ENCODE results near the gene EXOSC7. TPM values are rescaled to one million over a fixed set of nuclear protein-coding genes. Genes with fewer than 3 reads are reported as not detected.

The EXOSC7 gene
- total and polyA plus RNA-seq, 10 of the 15 experiments (the other 5 are each of a cell fraction or from before 2014, with no cell fraction given) = 58.0 to 193 (median 82.9) TPM

DNA sequence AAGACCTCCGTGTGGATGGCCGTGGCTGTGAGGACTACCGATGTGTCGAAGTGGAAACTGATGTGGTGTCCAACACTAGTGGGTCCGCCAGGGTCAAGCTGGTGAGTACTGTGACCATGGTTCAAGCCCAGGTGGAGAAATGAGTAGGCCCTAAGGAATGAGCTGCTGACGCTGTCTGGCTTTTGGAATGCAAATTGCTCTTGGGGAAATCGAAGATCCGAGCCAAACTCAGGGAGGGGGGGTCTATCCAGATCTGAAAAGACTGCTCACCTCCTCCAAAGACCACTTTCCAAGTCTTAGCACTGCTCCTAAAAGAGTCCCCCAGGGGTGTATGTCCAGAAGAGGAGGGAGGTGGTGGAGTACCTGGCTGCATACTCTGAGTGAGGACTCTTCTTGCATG is 13.1 kb downstream of the EXOSC7 start (continued):
- TF ChIP-seq, protein P1, sequence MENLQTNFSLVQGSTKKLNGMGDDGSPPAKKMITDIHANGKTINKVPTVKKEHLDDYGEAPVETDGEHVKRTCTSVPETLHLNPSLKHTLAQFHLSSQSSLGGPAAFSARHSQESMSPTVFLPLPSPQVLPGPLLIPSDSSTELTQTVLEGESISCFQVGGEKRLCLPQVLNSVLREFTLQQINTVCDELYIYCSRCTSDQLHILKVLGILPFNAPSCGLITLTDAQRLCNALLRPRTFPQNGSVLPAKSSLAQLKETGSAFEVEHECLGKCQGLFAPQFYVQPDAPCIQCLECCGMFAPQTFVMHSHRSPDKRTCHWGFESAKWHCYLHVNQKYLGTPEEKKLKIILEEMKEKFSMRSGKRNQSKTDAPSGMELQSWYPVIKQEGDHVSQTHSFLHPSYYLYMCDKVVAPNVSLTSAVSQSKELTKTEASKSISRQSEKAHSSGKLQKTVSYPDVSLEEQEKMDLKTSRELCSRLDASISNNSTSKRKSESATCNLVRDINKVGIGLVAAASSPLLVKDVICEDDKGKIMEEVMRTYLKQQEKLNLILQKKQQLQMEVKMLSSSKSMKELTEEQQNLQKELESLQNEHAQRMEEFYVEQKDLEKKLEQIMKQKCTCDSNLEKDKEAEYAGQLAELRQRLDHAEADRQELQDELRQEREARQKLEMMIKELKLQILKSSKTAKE (IDR thresholded peaks at IDR 0.05; ENCODE audit: low read depth, poor library complexity, severe bottlenecking) = no peak
- TF ChIP-seq CBFB (IDR thresholded peaks at IDR 0.05; ENCODE audit: low read depth) = no peak
- TF ChIP-seq SMAD5 (IDR thresholded peaks at IDR 0.05; ENCODE audit: low read depth) = no peak
- TF ChIP-seq SIN3A (IDR thresholded peaks at IDR 0.05; ENCODE audit: low read depth, low read length) = no peak
- no peak for TF ChIP-seq GABPA (IDR thresholded peaks at IDR 0.05; ENCODE audit: low read depth)
- TF ChIP-seq NR2C2 (IDR thresholded peaks at IDR 0.05; ENCODE audit: borderline replicate concordance, control insufficient read depth, insufficient read length, low read depth) = no peak
- no peak for TF ChIP-seq KDM1A (IDR thresholded peaks at IDR 0.05; ENCODE audit: borderline replicate concordance)

DNA sequence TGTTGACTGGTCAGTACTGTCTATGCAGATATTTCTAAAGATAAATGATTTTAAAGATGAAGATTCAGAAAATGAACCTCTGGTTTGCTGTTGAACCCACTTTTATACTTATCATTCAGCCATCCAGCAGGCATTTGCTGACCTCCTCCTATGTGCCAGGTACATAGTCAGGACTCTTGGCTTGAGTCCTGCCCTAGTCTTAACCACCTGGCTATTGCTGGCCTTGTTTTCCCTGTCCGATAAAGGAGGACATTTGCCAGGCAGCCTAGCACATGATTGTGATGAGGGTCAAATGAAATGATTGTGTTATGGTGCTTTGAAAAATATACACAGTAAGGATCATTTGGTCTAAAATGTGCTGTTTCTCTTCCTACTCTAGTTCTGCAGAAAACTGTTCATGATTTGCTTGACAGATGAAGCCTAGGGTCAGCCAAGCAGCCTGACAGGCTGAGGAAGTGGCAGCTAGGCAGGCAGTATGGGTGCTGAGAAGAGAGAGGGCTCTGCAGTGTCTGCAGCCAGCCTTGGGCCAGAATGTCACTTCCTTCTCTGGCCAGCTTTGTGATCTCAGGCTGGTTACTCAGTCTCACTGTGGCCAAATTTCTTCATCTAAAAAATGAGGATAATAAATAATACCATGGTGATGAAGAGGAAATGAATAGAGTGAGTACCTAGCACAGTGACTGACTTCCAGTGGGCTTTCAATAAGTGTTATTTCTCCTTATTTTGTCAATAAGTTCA is 13.8 kb downstream of the EXOSC7 start:
- peaks cover 5% of the 10 kb centered on the region for H3K4me1 ChIP-seq (ENCODE audit: control insufficient read depth, insufficient read depth, low read length)
- FAIRE-seq (no peak), DNase-seq (ENCODE audit: low read depth, low spot score) (no peak), ATAC-seq (no peak)
- H3K9me3 ChIP-seq (replicated peaks; ENCODE audit: control insufficient read depth, insufficient read depth, low read length) = no peaks in the 10 kb centered on the region
- intact Hi-C loops (cut with micrococcal nuclease; ENCODE audit: unreplicated experiment) = no loop called here
- H3K79me2 ChIP-seq (ENCODE audit: control insufficient read depth, insufficient read depth, low read length) = peaks cover 8% of the 10 kb centered on the region
- ChIA-PET CTCF (interaction anchor here (3.3 kb wide), 1 partner anchor 8 kb away, joined by 22 read pairs; no protein-coding TSS in a partner anchor), POLR2A (interaction anchor here (1.5 kb wide), 1 partner anchor 12 kb away, joined by 4 read pairs; no protein-coding TSS in a partner anchor), RAD21 (ENCODE audit: unreplicated experiment) (no interaction called here), SMC1A (ENCODE audit: uncharacterized antibody, unreplicated experiment) (interaction anchor here (1.1 to 4.3 kb wide), 2 partner anchors 13 to 22 kb away, joined by 3 to 23 read pairs; partner anchors contain the start of genes EXOSC7 and ZDHHC3)
- H3K9ac ChIP-seq (ENCODE audit: control insufficient read depth, insufficient read depth, low read length) = no peak overlapping the region
- BruUV-seq (replicated peaks) = no TSS peak
- peaks cover 14 to 22% of the 10 kb centered on the region in 2 experiments; a peak in 3 of 4 replicates for H3K36me3 ChIP-seq (ENCODE audit: control insufficient read depth in 2 of 2, insufficient read depth in 2 of 2, low read length in 1 of 2)
- no peaks in the 10 kb centered on the region for H4K20me1 ChIP-seq (ENCODE audit: control insufficient read depth, insufficient read depth)
- no peak overlapping the region for H3K4me3 ChIP-seq
- no peak overlapping the region for H3K4me2 ChIP-seq (ENCODE audit: control insufficient read depth, insufficient read depth)
- H3K27me3 ChIP-seq (replicated peaks in 1 of 2; ENCODE audit: control insufficient read depth in 2 of 2, insufficient read depth in 2 of 2, low read length in 1 of 2) = no peaks in the 10 kb centered on the region
- H2AFZ ChIP-seq (ENCODE audit: control insufficient read depth, low read depth, low read length) = no peak overlapping the region
- in situ Hi-C loops (cut with MboI) = no loop called here
- no peak overlapping the region for H3K27ac ChIP-seq (ENCODE audit: control insufficient read depth, insufficient read depth)
- 95% methylated on average over 1 of the region's 1 CpG for WGBS (ENCODE audit: insufficient coverage, insufficient replicate concordance, low lambda C conversion rate, missing lambda C conversion rate)
- TF ChIP-seq SIX5 (IDR thresholded peaks at IDR 0.05; ENCODE audit: low read depth, low read length, severe bottlenecking) (no peak), ZZZ3 (IDR thresholded peaks at IDR 0.05; ENCODE audit: control insufficient read depth, insufficient read length, low read depth) (no peak), DPF2 (IDR thresholded peaks at IDR 0.05) (no peak), ASH2L (IDR thresholded peaks at IDR 0.05; ENCODE audit: borderline replicate concordance, low read depth) (no peak), ESRRA (IDR thresholded peaks at IDR 0.05; ENCODE audit: low read length) (no peak)
- TF ChIP-seq, protein P2, sequence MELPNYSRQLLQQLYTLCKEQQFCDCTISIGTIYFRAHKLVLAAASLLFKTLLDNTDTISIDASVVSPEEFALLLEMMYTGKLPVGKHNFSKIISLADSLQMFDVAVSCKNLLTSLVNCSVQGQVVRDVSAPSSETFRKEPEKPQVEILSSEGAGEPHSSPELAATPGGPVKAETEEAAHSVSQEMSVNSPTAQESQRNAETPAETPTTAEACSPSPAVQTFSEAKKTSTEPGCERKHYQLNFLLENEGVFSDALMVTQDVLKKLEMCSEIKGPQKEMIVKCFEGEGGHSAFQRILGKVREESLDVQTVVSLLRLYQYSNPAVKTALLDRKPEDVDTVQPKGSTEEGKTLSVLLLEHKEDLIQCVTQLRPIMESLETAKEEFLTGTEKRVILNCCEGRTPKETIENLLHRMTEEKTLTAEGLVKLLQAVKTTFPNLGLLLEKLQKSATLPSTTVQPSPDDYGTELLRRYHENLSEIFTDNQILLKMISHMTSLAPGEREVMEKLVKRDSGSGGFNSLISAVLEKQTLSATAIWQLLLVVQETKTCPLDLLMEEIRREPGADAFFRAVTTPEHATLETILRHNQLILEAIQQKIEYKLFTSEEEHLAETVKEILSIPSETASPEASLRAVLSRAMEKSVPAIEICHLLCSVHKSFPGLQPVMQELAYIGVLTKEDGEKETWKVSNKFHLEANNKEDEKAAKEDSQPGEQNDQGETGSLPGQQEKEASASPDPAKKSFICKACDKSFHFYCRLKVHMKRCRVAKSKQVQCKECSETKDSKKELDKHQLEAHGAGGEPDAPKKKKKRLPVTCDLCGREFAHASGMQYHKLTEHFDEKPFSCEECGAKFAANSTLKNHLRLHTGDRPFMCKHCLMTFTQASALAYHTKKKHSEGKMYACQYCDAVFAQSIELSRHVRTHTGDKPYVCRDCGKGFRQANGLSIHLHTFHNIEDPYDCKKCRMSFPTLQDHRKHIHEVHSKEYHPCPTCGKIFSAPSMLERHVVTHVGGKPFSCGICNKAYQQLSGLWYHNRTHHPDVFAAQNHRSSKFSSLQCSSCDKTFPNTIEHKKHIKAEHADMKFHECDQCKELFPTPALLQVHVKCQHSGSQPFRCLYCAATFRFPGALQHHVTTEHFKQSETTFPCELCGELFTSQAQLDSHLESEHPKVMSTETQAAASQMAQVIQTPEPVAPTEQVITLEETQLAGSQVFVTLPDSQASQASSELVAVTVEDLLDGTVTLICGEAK (IDR thresholded peaks at IDR 0.05; ENCODE audit: borderline replicate concordance) = no peak
- TF ChIP-seq, protein P3, sequence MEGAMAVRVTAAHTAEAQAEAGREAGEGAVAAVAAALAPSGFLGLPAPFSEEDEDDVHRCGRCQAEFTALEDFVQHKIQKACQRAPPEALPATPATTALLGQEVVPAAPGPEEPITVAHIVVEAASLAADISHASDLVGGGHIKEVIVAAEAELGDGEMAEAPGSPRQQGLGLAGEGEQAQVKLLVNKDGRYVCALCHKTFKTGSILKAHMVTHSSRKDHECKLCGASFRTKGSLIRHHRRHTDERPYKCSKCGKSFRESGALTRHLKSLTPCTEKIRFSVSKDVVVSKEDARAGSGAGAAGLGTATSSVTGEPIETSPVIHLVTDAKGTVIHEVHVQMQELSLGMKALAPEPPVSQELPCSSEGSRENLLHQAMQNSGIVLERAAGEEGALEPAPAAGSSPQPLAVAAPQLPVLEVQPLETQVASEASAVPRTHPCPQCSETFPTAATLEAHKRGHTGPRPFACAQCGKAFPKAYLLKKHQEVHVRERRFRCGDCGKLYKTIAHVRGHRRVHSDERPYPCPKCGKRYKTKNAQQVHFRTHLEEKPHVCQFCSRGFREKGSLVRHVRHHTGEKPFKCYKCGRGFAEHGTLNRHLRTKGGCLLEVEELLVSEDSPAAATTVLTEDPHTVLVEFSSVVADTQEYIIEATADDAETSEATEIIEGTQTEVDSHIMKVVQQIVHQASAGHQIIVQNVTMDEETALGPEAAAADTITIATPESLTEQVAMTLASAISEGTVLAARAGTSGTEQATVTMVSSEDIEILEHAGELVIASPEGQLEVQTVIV (IDR thresholded peaks at IDR 0.05; ENCODE audit: borderline replicate concordance, partially characterized antibody) = no peak

Data from GM12878 (cell line).